HCEC 1CT (cell line): ENCODE data around the gene ONECUT3.
"Not testable (repeated sequence)": the region's sequence is repeated elsewhere in the genome, so short reads cannot be mapped to it uniquely, and the experiment has no call there.

ENCODE experiments used
- DNase-seq: peaks from one replicate; pipeline ENCODE4 v3.0.0-alpha.2; 2017

ONECUT3 gene

DNA sequence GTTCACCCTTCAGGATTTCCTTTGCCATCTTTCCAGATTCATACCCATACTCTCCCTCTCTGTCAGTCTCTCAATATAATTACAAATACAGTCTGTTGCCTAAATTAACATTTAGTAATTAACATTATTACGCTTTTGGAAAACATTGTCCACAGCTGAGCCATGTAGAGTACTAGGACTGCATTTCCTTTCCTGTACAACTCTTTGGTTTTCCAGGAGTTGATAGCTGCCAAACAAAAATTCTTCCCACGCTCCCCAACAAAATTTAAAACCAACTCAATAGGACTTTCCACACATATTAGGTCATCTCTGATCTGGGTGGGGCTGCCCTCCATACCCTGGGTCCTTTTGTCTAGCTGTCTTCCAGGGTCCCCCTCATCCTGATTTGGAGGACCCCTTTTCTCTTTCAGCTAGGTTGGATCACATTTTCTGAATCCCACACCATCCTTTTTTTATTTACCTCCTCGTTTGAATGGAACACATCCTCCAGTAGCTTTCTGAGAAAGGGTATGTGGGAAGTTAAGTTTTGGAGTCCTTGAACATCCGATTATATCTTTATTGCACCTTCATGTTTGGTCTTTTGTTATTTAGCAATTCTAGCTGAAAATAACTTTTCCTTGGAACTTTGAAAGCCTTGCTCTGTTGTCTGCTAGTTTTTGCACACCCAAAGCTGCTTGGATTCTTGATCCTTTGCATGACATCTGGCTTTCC is 17.7 kb downstream of the ONECUT3 start:
- no peak for DNase-seq

DNA sequence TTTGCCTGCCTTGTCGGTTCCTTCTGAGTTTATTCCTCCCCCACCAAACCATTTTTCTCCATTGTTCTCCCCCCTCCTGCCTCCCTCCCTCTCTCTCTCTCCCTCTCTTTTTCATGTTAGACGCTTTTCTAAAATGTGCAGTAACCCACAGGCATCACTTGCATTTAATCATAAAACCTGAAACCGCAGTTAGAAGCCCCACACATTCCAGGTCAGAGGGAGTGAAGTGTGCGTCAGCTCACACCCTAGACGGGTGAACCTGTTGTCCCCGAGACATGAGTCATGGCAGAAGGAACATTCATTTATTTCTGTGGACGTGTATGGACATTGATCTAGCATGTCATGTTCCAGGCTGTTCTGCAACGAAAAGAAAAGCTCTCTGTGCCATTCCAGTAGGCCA is 19.9 kb downstream of the ONECUT3 start:
- DNase-seq: peak; percentile 63

- DNase-seq: peak; percentile 51
These were observed 21.9 kb downstream of the ONECUT3 start for GRCh38 chr19:1774989-1775772.

DNA sequence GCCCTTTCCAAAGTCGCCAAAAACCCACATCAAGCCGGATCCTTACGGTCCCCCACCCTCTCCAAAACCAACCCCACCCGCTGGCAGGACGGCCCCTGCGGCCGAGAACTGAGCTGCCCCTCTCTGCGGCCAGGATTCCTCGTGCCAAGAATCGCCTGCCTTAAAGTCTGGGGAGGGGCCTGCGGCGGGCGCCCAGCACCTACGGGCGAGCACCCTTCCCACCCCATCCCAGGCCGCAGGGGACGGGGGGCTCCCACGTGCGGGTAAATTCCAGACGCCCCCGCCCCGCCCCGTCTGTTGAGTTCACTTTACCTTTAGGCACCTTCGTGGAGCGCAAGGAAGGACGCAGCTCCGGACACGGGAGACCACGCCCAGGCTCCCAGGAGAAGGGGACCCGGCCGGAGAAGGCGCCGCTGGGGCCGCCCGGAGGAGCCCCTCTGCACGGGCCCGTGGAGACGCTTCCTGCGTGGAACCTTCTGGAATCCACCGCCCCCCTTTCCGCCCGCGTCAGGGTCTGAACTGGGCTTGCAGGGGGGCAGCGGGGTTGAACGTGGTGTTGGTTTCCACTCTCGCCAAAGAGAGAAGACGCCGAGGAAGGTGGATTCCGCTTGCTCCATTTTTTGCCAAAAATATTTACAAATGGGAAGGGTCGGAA is 22.8 kb downstream of the ONECUT3 start:
- DNase-seq: no peak

GRCh38 chr19:1776606-1777147 is 23.4 kb downstream of the ONECUT3 start:
- no peak for DNase-seq

GRCh38 chr19:1777149-1777548 is 23.8 kb downstream of the ONECUT3 start:
- DNase-seq: no peak

- no peak for DNase-seq
These were observed 26.3 kb downstream of the ONECUT3 start for GRCh38 chr19:1779574-1779973.

GRCh38 chr19:1780272-1780958 is 27.1 kb downstream of the ONECUT3 start:
- DNase-seq: peak; percentile 52

DNA sequence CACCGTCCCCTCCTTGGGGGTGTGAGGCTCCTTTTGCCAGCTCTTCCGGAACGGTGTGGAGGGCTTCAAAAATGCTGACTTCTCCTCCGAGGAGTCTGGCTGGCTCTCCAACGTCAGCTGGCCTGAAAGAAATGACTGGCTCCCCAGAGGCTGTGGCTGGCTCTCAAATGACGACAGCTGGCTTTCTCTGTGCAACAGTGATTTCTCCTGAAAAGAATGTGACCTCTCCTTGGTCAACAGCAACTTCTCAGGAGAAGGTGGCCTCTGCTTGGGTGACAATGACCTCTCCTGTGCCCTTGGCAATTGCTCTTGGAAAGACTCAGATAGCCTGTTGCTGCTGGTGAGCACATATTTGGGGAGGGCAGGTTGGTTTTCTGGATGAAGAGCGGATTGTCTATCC is 29.2 kb downstream of the ONECUT3 start:
- no peak for DNase-seq

GRCh38 chr19:1783354-1783753 is 30.0 kb downstream of the ONECUT3 start:
- DNase-seq: no peak

- DNase-seq: no peak
These were observed 30.6 kb downstream of the ONECUT3 start for GRCh38 chr19:1783874-1784273.

DNA sequence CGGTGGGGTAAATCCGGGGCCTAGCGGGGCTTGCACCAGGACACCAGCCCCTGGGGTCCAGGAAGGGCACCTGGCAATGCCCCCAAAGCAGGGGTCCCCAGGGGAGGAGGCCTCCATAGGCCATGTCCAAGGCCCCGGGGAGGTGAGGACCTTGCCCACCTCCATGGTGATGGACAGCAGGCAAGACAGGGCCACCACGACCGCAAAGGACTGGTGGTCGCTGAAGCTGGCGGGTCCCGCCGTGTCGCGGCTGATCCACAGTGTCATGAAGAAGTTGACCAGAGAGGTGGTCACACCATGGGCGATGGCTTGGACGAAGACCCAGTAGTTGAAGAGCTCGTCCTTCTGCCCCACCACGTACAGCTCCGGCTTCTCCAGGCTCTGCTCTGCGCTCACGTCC is 32.0 kb downstream of the ONECUT3 start:
- no peak for DNase-seq

DNA sequence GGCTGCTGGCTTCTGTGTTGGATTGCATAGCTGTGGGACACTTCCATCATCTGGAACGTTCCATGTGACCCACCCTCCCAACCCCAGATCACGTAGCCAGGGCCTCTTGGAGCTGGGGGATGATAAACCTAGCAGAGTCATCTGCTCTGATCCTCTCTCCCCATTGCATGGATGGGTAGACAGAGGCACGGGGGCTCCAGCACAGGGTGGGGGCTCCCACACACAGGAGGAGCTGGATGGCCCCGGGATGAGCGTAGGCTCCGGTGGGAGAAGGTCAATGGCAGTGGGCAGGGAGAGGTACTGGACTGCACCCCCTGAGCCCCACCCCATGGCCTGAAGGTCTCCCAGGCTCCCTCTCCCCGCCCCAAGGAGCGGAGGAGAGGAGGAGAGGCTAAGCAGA is 33.4 kb downstream of the ONECUT3 start:
- no peak for DNase-seq

- no peak for DNase-seq
These were observed 33.8 kb downstream of the ONECUT3 start for GRCh38 chr19:1787116-1787515.

- peak; percentile 12 for DNase-seq
These were observed 36.1 kb downstream of the ONECUT3 start for GRCh38 chr19:1789261-1790041.

DNA sequence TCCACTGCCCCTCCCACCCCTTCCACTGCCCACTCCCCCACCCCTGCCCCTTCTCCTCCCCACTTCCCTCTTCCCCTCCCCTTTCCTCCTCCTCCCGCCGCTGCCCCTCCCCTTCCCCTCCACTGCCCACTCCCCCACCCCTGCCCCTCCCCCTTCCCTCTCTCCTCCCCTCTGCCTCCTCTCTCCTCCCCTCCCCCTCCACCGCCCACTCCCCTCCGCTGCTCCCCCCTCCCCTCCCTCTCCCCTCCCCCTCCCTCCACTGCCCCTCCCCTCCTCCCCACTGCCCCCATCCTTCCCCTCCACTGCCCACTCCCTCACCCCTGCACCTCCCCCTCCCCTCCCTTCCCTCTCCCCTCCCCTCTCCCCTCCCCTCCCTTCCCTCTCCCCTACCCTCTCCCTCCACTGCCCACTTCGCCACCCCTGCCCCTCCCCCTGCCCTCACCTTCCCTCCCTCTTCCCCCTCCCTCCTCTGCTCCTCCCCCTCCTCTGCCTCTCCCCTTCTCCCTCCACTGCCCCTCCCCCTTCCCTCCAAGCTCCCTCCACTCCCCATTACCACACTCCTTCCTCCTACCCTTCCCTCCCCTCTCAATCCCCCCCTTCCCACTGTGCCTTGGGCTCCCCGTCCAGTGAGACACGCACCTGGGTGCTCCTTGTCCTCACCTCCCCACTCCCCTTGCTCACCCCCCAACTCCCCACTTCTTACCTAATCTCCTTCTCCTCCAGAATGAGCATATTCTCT is 36.9 kb downstream of the ONECUT3 start:
- DNase-seq: no peak

GRCh38 chr19:1791879-1792278 is 38.6 kb downstream of the ONECUT3 start:
- no peak for DNase-seq

- no peak for DNase-seq
These were observed 41.3 kb downstream of the ONECUT3 start for GRCh38 chr19:1794424-1795172.

- no peak for DNase-seq
These were observed 43.3 kb downstream of the ONECUT3 start for GRCh38 chr19:1796395-1797142.

DNA sequence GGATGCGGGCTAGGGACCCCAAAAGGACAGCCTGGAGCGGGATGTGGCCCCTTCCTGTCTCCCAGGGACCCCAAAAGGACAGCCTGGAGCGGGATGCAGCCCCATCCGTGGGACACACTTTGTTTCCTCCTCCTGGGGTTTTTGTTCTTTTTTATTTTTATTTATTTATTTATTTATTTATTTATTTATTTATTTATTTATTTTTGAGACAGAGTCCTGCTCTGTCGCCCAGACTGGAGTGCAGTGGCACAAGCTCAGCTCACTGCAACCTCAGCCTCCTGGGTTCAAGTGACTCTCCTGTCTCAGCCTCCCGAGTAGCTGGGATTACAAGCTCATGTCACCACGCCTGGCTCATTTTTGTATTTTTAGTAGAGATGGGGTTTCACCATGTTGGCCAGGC is 44.0 kb downstream of the ONECUT3 start:
- DNase-seq: not testable (repeated sequence)
